Cardiac muscle cell (in vitro differentiated cells and primary cell): ENCODE results near the gene IGSF9. TPM values are rescaled to one million over a fixed set of nuclear protein-coding genes. Genes with fewer than 3 reads are reported as not detected.
A peak's percentile ranks its signal among the peaks of the same experiment; 100 is the strongest.

Experiments used
- DNase-seq, 2 donors: peaks; one replicate each; pipeline versions ENCODE4 v3.0.0 to v3.0.0-alpha.2; 2010 to 2017; ENCODE audit warnings: low read depth in 1 of 2, low spot score in 1 of 2
- H3K27ac ChIP-seq: fragments of 200-600 bp; sonication (generic); 2 replicates; pipeline ENCODE4 v1.5.1; 2016
- H3K27me3 ChIP-seq: fragments of 200-600 bp; sonication (generic); 2 replicates; pipeline ENCODE4 v1.6.0; 2016; ENCODE audit warnings: control low read depth
- H3K36me3 ChIP-seq: fragments of 200-600 bp; sonication (generic); 2 replicates; pipeline ENCODE4 v1.5.1; 2016; ENCODE audit warnings: control low read depth
- H3K4me1 ChIP-seq: fragments of 200-600 bp; sonication (generic); 2 replicates; pipeline ENCODE4 v1.8.1; 2017; ENCODE audit warnings: low read depth, mild to moderate bottlenecking, mixed run types
- H3K4me3 ChIP-seq: fragments of 200-600 bp; sonication (generic); 2 replicates; pipeline ENCODE4 v1.5.1; 2016; ENCODE audit warnings: mild to moderate bottlenecking
- H3K9me3 ChIP-seq: fragments of 200-600 bp; sonication (generic); 2 replicates; pipeline ENCODE4 v1.5.1; 2017; ENCODE audit warnings: low read depth, mild to moderate bottlenecking, control low read depth
- polyA plus RNA-seq: library from polyadenylated mRNA; unstranded; fragments of >200 nt; fragmentation: Nextera tagmentation; extraction: Ambion mirVana; gene quantifications from 2 replicates; pipeline ENCODE4 v1.2.1, GENCODE V29; 2016
- total RNA-seq: library from RNA; depleted of rRNA; stranded (reverse); fragments of >200 nt; gene quantifications from 2 replicates; pipeline ENCODE4 v1.2.3, GENCODE V29; 2016
- TF ChIP-seq, protein P1 (sequence below): IDR thresholded peaks from 2 replicates; pipeline ENCODE4 v1.5.1; 2012; ENCODE audit warnings: low read depth, mild to moderate bottlenecking, low read length

Gene IGSF9
- total and polyA plus RNA-seq, 2 experiments from 2014 or later, result 1.7 to 2.3 TPM

DNA sequence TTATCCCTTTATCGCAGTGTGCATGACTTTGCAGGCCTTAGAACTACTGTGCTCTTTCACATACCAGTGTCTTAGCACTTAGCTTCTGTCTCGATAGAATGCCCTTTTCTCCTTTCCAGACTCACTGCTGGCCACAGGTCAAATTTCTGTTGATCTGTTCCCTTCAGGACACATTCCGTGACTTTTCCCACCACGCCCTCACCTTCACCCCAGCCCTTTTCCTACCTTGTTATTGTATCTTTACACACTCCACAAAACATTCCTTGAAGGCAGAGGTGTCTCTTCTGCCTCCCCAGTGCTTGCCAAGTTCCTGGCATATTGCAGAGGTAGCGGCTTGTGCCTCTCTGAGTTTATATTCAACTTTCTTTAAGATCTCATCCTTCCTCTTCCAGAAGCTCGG is 3.7 kb upstream of the IGSF9 start:
- H3K36me3 ChIP-seq, result no peaks in the 10 kb centered on the region
- no peak overlapping the region for H3K4me3 ChIP-seq
- no peak for DNase-seq
- H3K27ac ChIP-seq, result no peak overlapping the region
- peaks cover 6% of the 10 kb centered on the region for H3K27me3 ChIP-seq
- H3K9me3 ChIP-seq, result no peaks in the 10 kb centered on the region
- H3K4me1 ChIP-seq, result no peaks in the 10 kb centered on the region
- TF ChIP-seq, protein P1, sequence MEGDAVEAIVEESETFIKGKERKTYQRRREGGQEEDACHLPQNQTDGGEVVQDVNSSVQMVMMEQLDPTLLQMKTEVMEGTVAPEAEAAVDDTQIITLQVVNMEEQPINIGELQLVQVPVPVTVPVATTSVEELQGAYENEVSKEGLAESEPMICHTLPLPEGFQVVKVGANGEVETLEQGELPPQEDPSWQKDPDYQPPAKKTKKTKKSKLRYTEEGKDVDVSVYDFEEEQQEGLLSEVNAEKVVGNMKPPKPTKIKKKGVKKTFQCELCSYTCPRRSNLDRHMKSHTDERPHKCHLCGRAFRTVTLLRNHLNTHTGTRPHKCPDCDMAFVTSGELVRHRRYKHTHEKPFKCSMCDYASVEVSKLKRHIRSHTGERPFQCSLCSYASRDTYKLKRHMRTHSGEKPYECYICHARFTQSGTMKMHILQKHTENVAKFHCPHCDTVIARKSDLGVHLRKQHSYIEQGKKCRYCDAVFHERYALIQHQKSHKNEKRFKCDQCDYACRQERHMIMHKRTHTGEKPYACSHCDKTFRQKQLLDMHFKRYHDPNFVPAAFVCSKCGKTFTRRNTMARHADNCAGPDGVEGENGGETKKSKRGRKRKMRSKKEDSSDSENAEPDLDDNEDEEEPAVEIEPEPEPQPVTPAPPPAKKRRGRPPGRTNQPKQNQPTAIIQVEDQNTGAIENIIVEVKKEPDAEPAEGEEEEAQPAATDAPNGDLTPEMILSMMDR, result no peak

DNA sequence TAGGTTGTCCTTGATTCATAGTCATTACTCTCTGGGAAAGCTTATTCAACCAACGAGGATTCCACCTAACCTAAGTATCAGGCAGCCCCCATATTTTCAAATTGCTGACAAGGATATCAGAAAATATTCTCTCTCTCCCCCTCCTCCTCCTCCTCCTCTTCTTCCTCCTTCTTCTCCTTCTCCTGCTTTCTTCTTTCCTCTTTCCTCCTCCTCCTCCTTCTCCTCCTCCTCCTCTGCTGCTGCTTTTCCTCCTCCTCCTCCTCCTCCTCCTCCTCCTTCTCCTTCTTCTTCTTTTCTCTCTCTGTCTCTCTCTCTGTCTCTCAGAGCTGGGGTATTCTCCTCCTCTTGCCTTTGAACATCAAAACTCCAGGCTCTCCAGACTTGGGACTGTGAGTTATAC is 2.5 kb upstream of the IGSF9 start:
- DNase-seq, result no peak
- H3K4me3 ChIP-seq, result no peak overlapping the region
- TF ChIP-seq, protein P1, result no peak
- no peak overlapping the region for H3K27ac ChIP-seq
- H3K27me3 ChIP-seq, result peaks cover under 1% of the 10 kb centered on the region
- no peaks in the 10 kb centered on the region for H3K9me3 ChIP-seq
- H3K4me1 ChIP-seq, result no peaks in the 10 kb centered on the region
- H3K36me3 ChIP-seq, result no peaks in the 10 kb centered on the region

DNA sequence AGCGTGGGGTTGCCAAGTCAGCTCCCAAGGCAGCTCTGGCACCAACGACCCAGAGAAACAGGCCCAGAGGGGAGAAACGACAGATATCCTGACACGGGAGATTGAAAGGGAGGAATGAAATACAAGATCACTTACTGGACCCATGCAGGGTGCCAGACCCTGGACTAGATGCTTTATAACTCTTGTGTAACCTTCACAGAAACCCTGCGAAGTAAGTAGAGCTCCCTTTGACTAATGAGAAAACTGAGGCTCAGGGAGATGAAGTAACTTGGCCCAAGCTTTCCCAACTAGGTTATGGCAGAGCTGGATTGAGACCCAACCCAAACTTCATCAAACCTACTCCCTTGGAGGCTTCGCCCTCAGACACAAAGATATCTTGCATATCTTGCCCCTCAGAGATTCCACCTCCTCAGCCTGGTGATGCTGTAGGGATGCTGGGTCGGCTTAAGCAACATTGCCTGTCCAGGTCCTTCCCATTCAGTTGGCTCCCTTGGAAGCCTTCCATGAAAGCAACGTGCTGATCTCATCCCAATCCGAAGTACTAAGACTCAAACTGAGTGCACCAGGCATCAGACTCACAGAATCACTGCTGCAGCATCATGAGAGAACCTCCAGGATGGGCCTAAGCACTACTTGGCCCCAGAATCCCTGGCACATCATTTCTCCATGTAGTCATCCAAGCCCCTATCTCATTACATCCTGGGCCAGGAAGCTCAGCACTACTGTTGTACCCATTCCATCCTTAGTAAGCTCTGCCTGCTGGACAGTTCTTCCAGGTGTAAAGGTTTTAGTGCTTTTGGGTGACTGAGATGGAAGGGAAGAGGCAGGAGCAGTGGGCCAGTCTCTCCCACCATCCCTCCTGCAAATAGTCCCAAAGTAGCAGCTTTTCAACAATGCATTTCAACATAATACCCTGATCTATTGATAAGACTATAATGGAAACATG is 1.1 kb upstream of the IGSF9 start:
- Histone ChIP-seq H3K27ac (no peak overlapping the region), H3K27me3 (no peaks in the 10 kb centered on the region), H3K4me1 (no peaks in the 10 kb centered on the region), H3K36me3 (no peaks in the 10 kb centered on the region), H3K4me3 (peak overlapping the region; percentile 38), H3K9me3 (no peaks in the 10 kb centered on the region)
- TF ChIP-seq, protein P1, result no peak
- no peak for DNase-seq

DNA sequence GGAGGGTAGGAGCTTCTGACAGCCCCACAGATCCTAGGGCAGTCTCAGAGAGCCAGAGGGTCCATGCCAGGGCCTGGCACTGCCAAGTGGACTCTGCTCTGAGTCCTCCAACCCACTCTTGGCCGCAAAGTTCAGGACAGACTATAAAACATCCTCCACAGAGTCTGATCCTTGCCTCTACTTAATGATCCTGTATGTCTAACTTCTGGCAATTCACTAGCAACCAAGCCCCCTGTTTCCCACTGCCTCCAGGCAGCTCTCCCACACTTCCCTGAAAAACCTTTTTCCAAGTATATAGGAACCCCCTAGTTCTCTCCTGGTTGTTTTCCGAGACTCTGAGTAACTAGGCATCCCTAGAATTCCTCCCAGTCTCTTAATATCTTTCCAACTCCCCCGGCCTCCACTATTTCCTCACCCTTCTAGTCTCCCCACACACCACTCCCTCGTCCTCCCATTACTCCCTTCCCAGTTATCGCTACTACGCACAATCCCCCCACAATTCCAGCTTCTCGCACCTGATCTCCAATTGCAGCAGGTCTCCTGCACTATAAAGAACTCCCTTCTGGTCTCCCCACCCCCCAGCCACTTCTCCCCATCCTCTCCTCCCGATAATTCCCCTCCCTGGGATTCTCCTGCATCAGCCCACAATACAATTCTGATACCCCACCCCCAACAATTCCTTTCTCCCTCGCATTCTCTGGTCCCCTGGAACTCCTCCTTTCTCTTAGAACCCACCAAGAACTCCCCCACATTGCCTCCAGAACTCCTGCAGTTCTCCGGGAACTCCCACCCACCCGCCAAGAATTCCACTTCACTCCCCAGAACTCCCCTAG is 574 bp downstream of the IGSF9 start:
- no peak overlapping the region for H3K27ac ChIP-seq
- TF ChIP-seq, protein P1, result no peak
- H3K36me3 ChIP-seq, result no peaks in the 10 kb centered on the region
- no peaks in the 10 kb centered on the region for H3K9me3 ChIP-seq
- DNase-seq, result peak in 1 of 2 donors; percentile 35
- H3K4me1 ChIP-seq, result no peaks in the 10 kb centered on the region
- peak overlapping the region; percentile 38 for H3K4me3 ChIP-seq
- no peaks in the 10 kb centered on the region for H3K27me3 ChIP-seq

DNA sequence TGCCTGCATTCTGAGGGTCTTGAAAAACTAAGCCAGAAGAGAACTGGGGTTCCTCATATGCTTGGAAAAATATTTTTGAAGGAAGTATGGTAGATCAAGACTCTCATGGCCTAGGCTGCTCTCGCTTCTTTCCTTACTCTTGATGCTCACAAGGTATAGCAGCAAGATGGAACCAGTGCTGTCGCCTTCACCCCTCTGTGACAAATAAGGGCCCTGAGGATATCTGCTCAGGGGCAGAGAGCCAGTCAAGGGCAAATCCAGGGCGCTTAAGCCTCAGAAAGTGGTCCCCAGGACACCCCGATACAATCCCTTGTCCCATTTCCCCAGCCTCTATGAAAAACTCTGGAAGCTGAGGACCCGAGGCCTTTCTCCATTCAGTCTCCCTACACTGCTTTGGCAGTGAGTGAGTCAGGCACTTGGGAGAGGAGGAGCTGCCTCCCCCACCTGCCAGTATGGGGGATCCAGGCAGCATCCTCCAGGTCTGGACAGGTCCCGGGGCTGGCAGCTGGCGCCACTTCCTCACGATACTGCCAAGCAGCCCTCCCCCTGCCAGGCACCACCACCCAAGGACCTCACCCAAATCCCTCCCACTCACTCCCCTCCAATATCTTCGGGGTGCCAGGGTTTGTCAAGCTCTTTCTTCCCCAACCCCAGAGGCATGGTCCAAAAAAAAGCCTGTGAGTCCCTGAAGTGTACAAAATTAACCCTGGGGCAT is 1.3 kb downstream of the IGSF9 start:
- H3K27ac ChIP-seq, result no peak overlapping the region
- H3K36me3 ChIP-seq, result no peaks in the 10 kb centered on the region
- H3K27me3 ChIP-seq, result no peaks in the 10 kb centered on the region
- no peak for DNase-seq
- no peaks in the 10 kb centered on the region for H3K4me1 ChIP-seq
- TF ChIP-seq, protein P1, result no peak
- no peak overlapping the region for H3K4me3 ChIP-seq
- no peaks in the 10 kb centered on the region for H3K9me3 ChIP-seq
